ENCODE measurements around the gene ERVW-1.

The ERVW-1 gene

DNA sequence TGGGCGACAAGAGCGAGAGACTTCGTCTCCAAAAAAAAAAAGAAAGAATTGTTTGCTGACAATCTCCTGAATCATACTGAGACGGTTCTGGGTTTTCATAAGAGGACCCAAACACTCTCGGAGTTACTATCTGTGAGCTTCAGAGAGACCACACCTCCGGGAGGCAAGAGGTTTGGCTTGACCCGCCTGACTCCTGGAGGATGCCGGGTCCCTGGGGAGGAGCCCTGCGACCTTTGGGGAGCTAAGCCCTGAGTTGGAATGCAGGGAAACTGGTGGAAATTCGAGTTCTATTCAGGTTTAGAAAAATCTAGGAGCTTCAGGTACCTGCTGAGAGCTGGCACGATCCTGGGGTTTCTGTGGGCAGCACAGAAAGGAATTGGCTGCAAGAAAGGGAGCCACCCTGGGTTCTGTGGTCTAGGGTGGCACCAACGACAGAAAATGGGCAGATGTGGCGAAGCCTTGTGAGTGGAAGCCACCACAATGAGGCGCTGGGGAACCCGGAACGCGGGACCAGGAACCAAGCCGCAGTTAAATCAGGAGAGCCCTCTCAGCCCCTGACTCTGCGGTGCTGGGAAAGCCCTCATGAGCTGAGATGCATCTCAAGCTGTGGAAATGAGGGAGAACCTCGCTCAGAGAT, 52.3 kb downstream of the ERVW-1 start:
- DNase-seq (ENCODE audit: low spot score) = no peak

DNA sequence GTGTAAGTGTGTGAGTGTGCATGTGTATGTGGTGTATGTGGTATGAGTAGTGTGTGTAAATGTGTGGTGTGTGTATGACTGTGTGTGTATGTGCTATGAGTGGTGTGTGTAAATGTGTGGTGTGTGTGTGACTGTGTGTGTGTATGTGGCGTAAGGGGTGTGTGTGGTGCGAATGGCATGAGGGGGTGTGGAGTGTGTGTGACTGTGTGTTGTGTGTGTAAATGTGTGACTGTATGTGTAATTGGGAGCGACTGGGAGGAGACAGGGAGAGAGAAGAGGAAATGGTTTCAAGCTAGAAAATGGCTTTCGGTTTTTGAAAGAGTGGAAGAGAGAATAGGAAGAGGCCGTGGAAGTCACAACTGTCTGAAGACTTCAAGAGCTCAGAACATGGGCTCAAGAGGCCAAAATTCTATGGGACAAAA, 54.0 kb downstream of the ERVW-1 start:
- no peak for DNase-seq (ENCODE audit: low spot score)

DNA sequence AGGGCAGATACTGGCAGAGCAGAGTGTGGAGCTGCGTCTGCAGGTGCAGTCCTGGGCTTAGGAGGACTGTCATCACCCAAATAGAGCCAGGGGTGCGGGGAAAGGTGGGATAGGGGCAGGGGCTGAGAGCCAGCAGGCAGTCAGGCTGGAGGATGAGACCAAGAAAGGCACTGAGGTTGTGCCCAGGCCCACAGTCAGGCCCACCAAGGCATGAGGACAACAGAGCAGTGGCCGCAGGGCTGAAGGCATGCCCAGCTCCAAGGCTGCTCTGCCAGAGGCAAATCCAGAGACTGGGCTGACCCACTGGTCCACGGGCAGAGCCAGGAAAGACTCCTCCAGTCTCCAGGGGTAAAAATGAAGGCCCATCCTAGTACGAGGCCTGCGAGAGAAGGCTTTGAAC, 54.8 kb downstream of the ERVW-1 start:
- DNase-seq (ENCODE audit: low spot score) = no peak

DNA sequence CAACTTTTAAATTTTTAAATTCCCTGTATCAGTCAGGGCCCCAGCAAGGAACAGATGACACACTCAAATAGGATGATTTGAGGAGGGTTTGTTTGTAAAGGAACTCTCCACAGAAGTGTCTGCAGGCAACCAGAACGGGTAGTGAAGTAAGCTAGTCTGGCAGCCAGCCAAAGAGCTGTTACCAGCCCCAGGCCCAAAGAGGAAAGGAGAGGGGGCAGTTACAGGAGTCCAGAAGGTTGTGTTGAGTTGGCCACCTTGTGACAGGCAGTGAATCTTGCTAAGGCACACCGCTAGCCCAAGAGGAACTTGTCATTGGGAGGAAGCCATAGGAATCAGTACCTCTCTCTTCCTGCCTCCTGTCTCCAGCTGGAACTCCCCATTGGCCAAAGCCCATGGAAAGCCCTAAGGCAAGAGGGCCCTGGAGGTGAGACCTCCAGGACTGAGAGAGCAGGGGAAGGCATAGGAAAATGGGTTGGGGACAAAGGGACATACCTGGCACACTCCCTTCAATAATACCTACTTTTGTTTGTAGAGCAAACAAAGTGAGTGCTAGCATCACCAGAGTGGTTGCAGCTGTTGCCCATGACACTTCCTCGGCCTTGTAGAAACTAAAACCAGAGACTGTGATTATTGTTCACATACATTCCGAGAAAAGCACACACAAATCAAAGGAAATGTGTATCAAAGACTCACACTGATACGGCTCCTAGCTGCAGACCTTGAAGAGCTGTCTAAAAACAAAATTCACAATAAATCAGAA, 55.9 kb downstream of the ERVW-1 start:
- no peak for DNase-seq (ENCODE audit: low spot score)
